GM19035 (cell line): Measurements from ENCODE around the gene NUMB.
A peak's percentile ranks its signal among the peaks of the same experiment; 100 is the strongest.

ENCODE experiments used
- ATAC-seq: cut with Tn5 transposase; IDR thresholded peaks from one replicate; pipeline ENCODE4 v1.9.1; 2021; ENCODE audit not compliant: unreplicated experiment

Gene NUMB

GRCh38 chr14:73293782-73294781, 164.3 kb downstream of the NUMB start:
- ATAC-seq = no peak

- ATAC-seq = peak; percentile 83
Observed at GRCh38 chr14:73290279-73290678, 168.1 kb downstream of the NUMB start.

GRCh38 chr14:73289729-73290128, 168.6 kb downstream of the NUMB start:
- no peak for ATAC-seq

- ATAC-seq = no peak
Observed at GRCh38 chr14:73289308-73289707, 169.0 kb downstream of the NUMB start.

- no peak for ATAC-seq
Observed at GRCh38 chr14:73287071-73287470, 171.3 kb downstream of the NUMB start.

- ATAC-seq = no peak
Observed at GRCh38 chr14:73286598-73286997, 171.7 kb downstream of the NUMB start.

- ATAC-seq = no peak
Observed at GRCh38 chr14:73285979-73286378, 172.4 kb downstream of the NUMB start.

- no peak for ATAC-seq
Observed at GRCh38 chr14:73283608-73284379, 174.6 kb downstream of the NUMB start.

GRCh38 chr14:73280903-73281302, 177.4 kb downstream of the NUMB start:
- ATAC-seq = no peak

- no peak for ATAC-seq
Observed at GRCh38 chr14:73277376-73277775, 181.0 kb downstream of the NUMB start.

GRCh38 chr14:73276836-73277235, 181.5 kb downstream of the NUMB start:
- ATAC-seq = no peak

- ATAC-seq = no peak
Observed at GRCh38 chr14:73273799-73274198, 184.5 kb downstream of the NUMB start.

- ATAC-seq = no peak
Observed at GRCh38 chr14:73272393-73272792, 186.0 kb downstream of the NUMB start.

- ATAC-seq = peak; percentile 68
Observed at GRCh38 chr14:73269729-73270531, 188.4 kb downstream of the NUMB start.

GRCh38 chr14:73267474-73267873, 190.9 kb downstream of the NUMB start:
- ATAC-seq = no peak

GRCh38 chr14:73266317-73266716, 192.0 kb downstream of the NUMB start:
- ATAC-seq = no peak

GRCh38 chr14:73265721-73266046, 192.7 kb downstream of the NUMB start:
- ATAC-seq = no peak

GRCh38 chr14:73264885-73265720, 193.2 kb downstream of the NUMB start:
- ATAC-seq = no peak

- ATAC-seq = no peak
Observed at GRCh38 chr14:73264080-73264884, 194.1 kb downstream of the NUMB start.
